Activated CD8-positive, alpha-beta T cell treated with anti-CD3 and anti-CD28 coated beads for 36 hours (primary cell): ENCODE measurements around the gene SETBP1. TPM values are rescaled to one million over a fixed set of nuclear protein-coding genes. Genes with fewer than 3 reads are reported as not detected.

Experiments used
- ATAC-seq: fragments of 200-7000 bp; cut with Tn5 transposase; one replicate; pipeline ENCODE4 v1.10.0; 2021; ENCODE audit warnings: mild to moderate bottlenecking, moderate library complexity
- CTCF ChIA-PET: fragments of 350-600 bp; sonication (Branson Sonifier 250); formaldehyde crosslinking; loops from one replicate; lab custom pipeline; 2021; ENCODE audit warnings: antibody characterized with exemption; lab: Charles Lee
- POLR2A ChIA-PET: fragments of 350-600 bp; sonication (Branson Sonifier 250); formaldehyde crosslinking; loops from one replicate; lab custom pipeline; 2021; ENCODE audit warnings: antibody characterized with exemption; lab: Charles Lee
- DNase-seq: peaks from one replicate; pipeline ENCODE4 v3.0.0-alpha.2; 2020
- H3K27ac Mint-ChIP-seq: one replicate; pipeline ENCODE4 v1.8.0; 2021; ENCODE audit warnings: mild to moderate bottlenecking, mixed read lengths
- H3K27me3 Mint-ChIP-seq: one replicate; pipeline ENCODE4 v1.8.0; 2021; ENCODE audit warnings: mixed read lengths
- H3K36me3 Mint-ChIP-seq: one replicate; pipeline ENCODE4 v1.8.0; 2021; ENCODE audit warnings: low read depth, mixed read lengths
- H3K4me1 Mint-ChIP-seq: one replicate; pipeline ENCODE4 v1.8.0; 2021; ENCODE audit warnings: low read depth, mixed read lengths
- H3K4me3 Mint-ChIP-seq: one replicate; pipeline ENCODE4 v1.8.0; 2021; ENCODE audit warnings: mild to moderate bottlenecking, moderate library complexity, mixed read lengths
- H3K9me3 Mint-ChIP-seq: one replicate; pipeline ENCODE4 v1.8.0; 2021; ENCODE audit warnings: mixed read lengths
- intact Hi-C: fragments of 100-400 bp; cut with micrococcal nuclease; formaldehyde crosslinking; loops from one replicate; pipeline ENCODE4 v1.10.0; 2022
- total RNA-seq, 2 experiments: library from RNA; stranded (reverse); gene quantifications; one replicate each; pipeline ENCODE4 v1.2.3, GENCODE V29; 2021
- TF ChIP-seq, protein P1 (sequence below): fragments of 200-600 bp; IDR thresholded peaks from one replicate; pipeline ENCODE4 v1.8.0; 2022; ENCODE audit warnings: antibody characterized with exemption, mild to moderate bottlenecking

SETBP1 gene
- total RNA-seq, 2 experiments from 2014 or later = 10.2 to 10.4 TPM

DNA sequence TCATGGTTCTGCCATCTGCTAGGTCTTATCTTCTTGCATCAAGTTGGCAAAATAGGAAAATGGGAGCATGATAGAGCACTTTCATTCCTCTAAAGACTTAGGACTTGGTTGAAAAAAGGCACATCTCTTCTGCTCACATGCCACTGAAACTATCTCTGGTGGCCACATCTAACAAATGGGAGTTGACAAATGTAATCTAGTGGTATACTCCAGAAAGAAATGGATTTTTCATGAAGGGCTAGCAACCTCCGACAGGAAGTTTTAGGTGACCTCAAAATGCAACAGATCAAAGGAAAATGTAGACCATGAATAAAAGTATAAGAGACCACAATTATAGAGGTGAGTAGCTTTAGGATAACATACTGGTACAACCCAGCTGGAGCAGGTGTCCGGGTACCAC, 224.1 kb downstream of the SETBP1 start:
- ChIA-PET POLR2A (interaction anchor here (1.2 kb wide), 1 partner anchor 175 kb away, joined by 3 read pairs; no protein-coding TSS in a partner anchor), CTCF (no interaction called here)
- H3K27me3 Mint-ChIP-seq = peaks cover 18% of the 10 kb centered on the region
- no peak overlapping the region for H3K4me3 Mint-ChIP-seq
- no peaks in the 10 kb centered on the region for H3K36me3 Mint-ChIP-seq
- DNase-seq (no peak), ATAC-seq (no peak)
- H3K4me1 Mint-ChIP-seq = peaks cover 18% of the 10 kb centered on the region
- no peak overlapping the region for H3K27ac Mint-ChIP-seq
- H3K9me3 Mint-ChIP-seq = peaks cover 5% of the 10 kb centered on the region
- TF ChIP-seq, protein P1, sequence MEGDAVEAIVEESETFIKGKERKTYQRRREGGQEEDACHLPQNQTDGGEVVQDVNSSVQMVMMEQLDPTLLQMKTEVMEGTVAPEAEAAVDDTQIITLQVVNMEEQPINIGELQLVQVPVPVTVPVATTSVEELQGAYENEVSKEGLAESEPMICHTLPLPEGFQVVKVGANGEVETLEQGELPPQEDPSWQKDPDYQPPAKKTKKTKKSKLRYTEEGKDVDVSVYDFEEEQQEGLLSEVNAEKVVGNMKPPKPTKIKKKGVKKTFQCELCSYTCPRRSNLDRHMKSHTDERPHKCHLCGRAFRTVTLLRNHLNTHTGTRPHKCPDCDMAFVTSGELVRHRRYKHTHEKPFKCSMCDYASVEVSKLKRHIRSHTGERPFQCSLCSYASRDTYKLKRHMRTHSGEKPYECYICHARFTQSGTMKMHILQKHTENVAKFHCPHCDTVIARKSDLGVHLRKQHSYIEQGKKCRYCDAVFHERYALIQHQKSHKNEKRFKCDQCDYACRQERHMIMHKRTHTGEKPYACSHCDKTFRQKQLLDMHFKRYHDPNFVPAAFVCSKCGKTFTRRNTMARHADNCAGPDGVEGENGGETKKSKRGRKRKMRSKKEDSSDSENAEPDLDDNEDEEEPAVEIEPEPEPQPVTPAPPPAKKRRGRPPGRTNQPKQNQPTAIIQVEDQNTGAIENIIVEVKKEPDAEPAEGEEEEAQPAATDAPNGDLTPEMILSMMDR = no peak
- intact Hi-C loops = loop anchor here (10.0 kb wide), 1 partner anchor 310 kb away; no protein-coding TSS in a partner anchor

DNA sequence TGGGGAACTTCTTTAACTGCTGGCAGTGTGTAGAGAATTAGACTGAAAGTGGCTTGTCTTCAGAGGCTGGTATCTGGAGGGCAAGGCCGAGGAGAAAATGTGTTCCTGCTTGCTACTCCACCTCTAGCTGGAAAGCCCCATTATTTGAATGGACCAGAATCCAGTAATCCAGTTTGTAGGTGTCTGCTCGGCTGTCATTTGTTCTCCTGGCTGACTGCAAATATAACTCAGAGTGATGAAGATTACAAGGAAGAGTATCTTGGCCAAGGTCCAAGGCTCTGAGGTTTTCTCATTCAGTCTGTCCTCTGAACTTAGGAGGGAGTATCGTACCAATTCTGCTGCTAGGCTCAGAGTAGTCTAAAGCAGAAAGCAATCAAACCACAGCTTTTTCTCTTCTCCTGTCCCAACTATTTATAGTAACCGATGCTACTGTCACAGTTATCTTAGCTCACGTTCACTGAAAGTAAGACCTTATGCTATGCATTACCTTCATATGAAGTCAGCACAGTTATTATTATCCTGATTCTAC, 228.6 kb downstream of the SETBP1 start:
- CTCF ChIA-PET = interaction anchor here (1.0 kb wide), 1 partner anchor 9 kb away, joined by 3 read pairs; no protein-coding TSS in a partner anchor
- no peak for ATAC-seq

DNA sequence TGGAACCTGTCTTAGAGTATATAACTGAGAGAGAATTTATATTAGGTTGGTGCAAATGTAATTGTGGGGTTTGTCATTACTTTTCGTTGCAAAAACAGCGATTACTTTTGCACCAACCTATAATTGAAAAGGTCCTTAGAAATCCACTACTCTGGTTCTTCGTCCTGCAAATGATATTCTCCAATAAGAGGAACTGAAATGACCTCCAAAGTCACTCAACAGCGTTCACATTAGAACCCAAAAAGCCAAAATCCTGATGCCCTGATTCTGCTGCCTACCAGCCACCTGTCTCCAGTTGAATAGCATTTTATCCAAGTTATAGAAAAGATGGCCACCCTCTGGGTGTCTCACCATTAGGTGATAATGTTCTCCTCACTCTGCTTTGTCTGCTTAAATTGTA, 230.6 kb downstream of the SETBP1 start:
- ATAC-seq (no peak), DNase-seq (no peak)
- peaks cover 21% of the 10 kb centered on the region for H3K4me1 Mint-ChIP-seq
- POLR2A ChIA-PET = interaction anchor here (0.7 kb wide), 2 partner anchors 38 to 97 kb away, joined by 3 read pairs; no protein-coding TSS in a partner anchor
- H3K27me3 Mint-ChIP-seq = peaks cover 19% of the 10 kb centered on the region
- H3K9me3 Mint-ChIP-seq = no peaks in the 10 kb centered on the region
- no peak overlapping the region for H3K4me3 Mint-ChIP-seq
- intact Hi-C loops = no loop called here
- TF ChIP-seq, protein P1 = no peak
- H3K36me3 Mint-ChIP-seq = no peaks in the 10 kb centered on the region
- CTCF ChIA-PET = interaction anchor here (1.1 kb wide), 2 partner anchors 24 to 365 kb away, joined by 3 read pairs; no protein-coding TSS in a partner anchor
- no peak overlapping the region for H3K27ac Mint-ChIP-seq

More for the DNA sequence above, 228.6 kb downstream of the SETBP1 start:
- intact Hi-C loops = loop anchor here (10.0 kb wide), 1 partner anchor 306 kb away; no protein-coding TSS in a partner anchor
- Mint-ChIP-seq H3K4me1 (peaks cover 29% of the 10 kb centered on the region), H3K27ac (no peak overlapping the region), H3K36me3 (no peaks in the 10 kb centered on the region), H3K27me3 (peaks cover 21% of the 10 kb centered on the region), H3K4me3 (no peak overlapping the region), H3K9me3 (peaks cover 5% of the 10 kb centered on the region)
- POLR2A ChIA-PET = no interaction called here
- TF ChIP-seq, protein P1 = no peak
- DNase-seq = peak; percentile 16

DNA sequence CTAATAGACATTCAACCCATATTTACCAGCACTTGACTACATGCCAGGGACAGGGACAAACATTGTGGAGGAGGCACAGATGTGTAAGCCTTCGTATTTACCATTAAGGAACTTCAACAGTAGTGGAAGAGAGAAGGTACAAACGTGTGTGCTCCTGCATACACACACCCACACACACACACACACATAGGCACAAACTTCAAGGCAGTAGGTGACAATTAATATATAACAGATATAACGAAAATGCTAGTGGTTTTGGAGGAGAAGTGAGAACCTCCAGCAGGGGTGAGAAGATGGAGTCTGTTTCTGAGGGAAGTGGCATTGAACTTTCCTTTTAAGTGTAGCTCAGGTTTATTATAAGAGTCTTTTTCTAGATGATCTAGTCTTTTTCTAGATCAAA, 231.1 kb downstream of the SETBP1 start:
- H3K36me3 Mint-ChIP-seq = no peaks in the 10 kb centered on the region
- ATAC-seq (no peak), DNase-seq (no peak)
- H3K4me3 Mint-ChIP-seq = no peak overlapping the region
- intact Hi-C loops = no loop called here
- TF ChIP-seq, protein P1 = no peak
- H3K27me3 Mint-ChIP-seq = peaks cover 18% of the 10 kb centered on the region
- no peak overlapping the region for H3K27ac Mint-ChIP-seq
- ChIA-PET POLR2A (interaction anchor here (0.7 kb wide), 1 partner anchor 97 kb away, joined by 3 read pairs; no protein-coding TSS in a partner anchor), CTCF (interaction anchor here (1.1 kb wide), 2 partner anchors 24 to 364 kb away, joined by 3 read pairs; no protein-coding TSS in a partner anchor)
- no peaks in the 10 kb centered on the region for H3K9me3 Mint-ChIP-seq
- H3K4me1 Mint-ChIP-seq = peaks cover 21% of the 10 kb centered on the region
